HCT116 (cell line): ENCODE results near the gene FAM50B. TPM values are rescaled to one million over a fixed set of nuclear protein-coding genes. Genes with fewer than 3 reads are reported as not detected.

Experiments
- ATAC-seq: fragments of 200-7000 bp; cut with Tn5 transposase; 2 replicates; pipeline ENCODE4 v1.9.1; 2020; ENCODE audit warnings: mild to moderate bottlenecking, moderate library complexity
- BruUV-seq: library from RNA; stranded (reverse); fragments of 400-500 nt; replicated peaks from 2 replicates; lab custom pipeline; 2021; lab: Mats Ljungman, UMichigan
- CTCF ChIA-PET: fragments of 300-600 bp; sonication (Branson Sonifier 250); formaldehyde crosslinking; loops from one replicate; lab custom pipeline; 2021; ENCODE audit warnings: antibody characterized with exemption; lab: Charles Lee
- POLR2A ChIA-PET: fragments of 300-600, 350-600 bp; sonication (Branson Sonifier 250); formaldehyde crosslinking; loops from one replicate; lab custom pipeline; 2021; ENCODE audit warnings: antibody characterized with exemption; lab: Charles Lee
- RAD21 ChIA-PET, 2 experiments: fragments of 300-600 bp; sonication (Branson Sonifier 250); formaldehyde crosslinking; loops; one replicate each; lab custom pipeline; 2023; ENCODE audit warnings: low total read pairs in 2 of 2; ENCODE audit not compliant: uncharacterized antibody in 2 of 2, unreplicated experiment in 2 of 2, low non-redundant PET in 1 of 2; lab: Charles Lee
- DNase-seq: peaks from one replicate; pipeline ENCODE4 v3.0.0-alpha.2; 2010; ENCODE audit warnings: low read depth, low spot score
- H2AFZ ChIP-seq: fragments of 200-600 bp; shearing (Covaris generic), sonication (generic); 2 replicates; pipeline ENCODE4 v1.6.1; 2017; ENCODE audit warnings: low read depth, mixed run types, mixed read lengths, antibody characterized with exemption, low read length; ENCODE audit not compliant: poor library complexity, severe bottlenecking
- H3K27ac ChIP-seq: 2 replicates; pipeline ENCODE4 v1.5.1; 2012; ENCODE audit warnings: low read depth, low read length
- H3K27me3 ChIP-seq: fragments of 200-600 bp; sonication (generic); 2 replicates; pipeline ENCODE4 v1.6.1; 2016; ENCODE audit warnings: mixed run types, low read length, mixed read lengths; ENCODE audit not compliant: insufficient read depth
- H3K36me3 ChIP-seq, 2 experiments: fragments of 200-500 bp in 1 of 2; fragments of 200-600 bp in 1 of 2; sonication (Bioruptor generic) in 1 of 2; sonication (generic) in 1 of 2; 2 replicates each; pipeline versions ENCODE4 v1.5.1 to v1.6.1; 2014 to 2016; ENCODE audit warnings: low read length in 2 of 2, inconsistent platforms in 1 of 2, mixed read lengths in 1 of 2, mixed run types in 1 of 2; ENCODE audit not compliant: insufficient read depth in 2 of 2, control insufficient read depth in 1 of 2
- H3K4me1 ChIP-seq, 2 experiments: fragments of 200-600 bp in 1 of 2; sonication (generic) in 1 of 2; 2 replicates each; pipeline versions ENCODE4 v1.5.1 to v1.6.1; 2012 to 2017; ENCODE audit warnings: low read length in 2 of 2, inconsistent platforms in 1 of 2, mild to moderate bottlenecking in 1 of 2, mixed read lengths in 1 of 2, mixed run types in 1 of 2, moderate library complexity in 1 of 2; ENCODE audit not compliant: insufficient read depth in 2 of 2, control insufficient read depth in 1 of 2
- H3K4me2 ChIP-seq: fragments of 200-600 bp; sonication (generic); 2 replicates; pipeline ENCODE4 v1.6.1; 2017; ENCODE audit warnings: mixed run types, low read length, mixed read lengths
- H3K4me3 ChIP-seq, 2 experiments: fragments of 200-600 bp in 1 of 2; sonication (generic) in 1 of 2; replicated peaks in 1 of 2; 2 replicates each; pipeline ENCODE4 v1.5.1; 2011 to 2016; ENCODE audit warnings: low read length in 2 of 2, control low read depth in 1 of 2, low read depth in 1 of 2, mild to moderate bottlenecking in 1 of 2, mixed read lengths in 1 of 2, mixed run types in 1 of 2
- H3K79me2 ChIP-seq: fragments of 200-600 bp; sonication (generic); 2 replicates; pipeline ENCODE4 v1.6.1; 2017; ENCODE audit warnings: mild to moderate bottlenecking, mixed run types, low read length, moderate library complexity, mixed read lengths; ENCODE audit not compliant: insufficient read depth
- H3K9ac ChIP-seq: fragments of 200-600 bp; sonication (generic); 2 replicates; pipeline ENCODE4 v1.6.1; 2016; ENCODE audit warnings: low read length, mixed read lengths
- H3K9me2 ChIP-seq: fragments of 200-600 bp; sonication (generic), shearing (Covaris generic); 2 replicates; pipeline ENCODE4 v1.6.1; 2017; ENCODE audit warnings: mixed run types, mild to moderate bottlenecking, moderate library complexity; ENCODE audit not compliant: insufficient read depth
- H3K9me3 ChIP-seq, 2 experiments: fragments of 200-500 bp in 1 of 2; fragments of 200-600 bp in 1 of 2; sonication (Bioruptor generic) in 1 of 2; sonication (generic) in 1 of 2; 2 replicates each; pipeline ENCODE4 v1.6.1; 2014 to 2017; ENCODE audit warnings: low read length in 2 of 2, mixed read lengths in 2 of 2, inconsistent platforms in 1 of 2, low read depth in 1 of 2, mild to moderate bottlenecking in 1 of 2, mixed run types in 1 of 2, moderate library complexity in 1 of 2; ENCODE audit not compliant: control insufficient read depth in 1 of 2, insufficient read depth in 1 of 2
- H4K20me1 ChIP-seq: fragments of 200-600 bp; sonication (generic), shearing (Covaris generic); 2 replicates; pipeline ENCODE4 v1.6.1; 2017; ENCODE audit warnings: mixed run types, mild to moderate bottlenecking, moderate library complexity; ENCODE audit not compliant: insufficient read depth
- CBX3 ChIP-seq: IDR thresholded peaks from 2 replicates; pipeline ENCODE4 v1.6.1; 2012; ENCODE audit warnings: low read depth
- CEBPB ChIP-seq: IDR thresholded peaks from 2 replicates; pipeline ENCODE4 v1.6.1; 2012; ENCODE audit warnings: low read depth
- EGR1 ChIP-seq: IDR thresholded peaks from 2 replicates; pipeline ENCODE4 v1.6.1; 2012; ENCODE audit warnings: low read depth
- ELF1 ChIP-seq: IDR thresholded peaks from 2 replicates; pipeline ENCODE4 v1.6.1; 2012; ENCODE audit warnings: low read depth, borderline replicate concordance
- EZH2 ChIP-seq: fragments of 200-600 bp; sonication (generic); IDR thresholded peaks from 2 replicates; pipeline ENCODE4 v1.6.1; 2017; ENCODE audit warnings: antibody characterized with exemption, mixed run types
- FOSL1 ChIP-seq: IDR thresholded peaks from 2 replicates; pipeline ENCODE4 v1.6.1; 2012; ENCODE audit warnings: low read depth
- JUND ChIP-seq: IDR thresholded peaks from 2 replicates; pipeline ENCODE4 v1.6.1; 2012
- SIN3A ChIP-seq: IDR thresholded peaks from 2 replicates; pipeline ENCODE4 v1.6.1; 2012; ENCODE audit warnings: low read depth
- SP1 ChIP-seq: IDR thresholded peaks from 2 replicates; pipeline ENCODE4 v1.6.1; 2012; ENCODE audit warnings: low read depth
- SRF ChIP-seq: IDR thresholded peaks from 2 replicates; pipeline ENCODE4 v1.6.1; 2012; ENCODE audit warnings: low read depth
- TCF7L2 ChIP-seq: IDR thresholded peaks from 2 replicates; pipeline ENCODE4 v1.7.0; 2011; ENCODE audit warnings: borderline replicate concordance, inconsistent platforms; ENCODE audit not compliant: insufficient read depth, insufficient read length; ENCODE audit errors: extremely low read depth
- YY1 ChIP-seq: IDR thresholded peaks from 2 replicates; pipeline ENCODE4 v1.6.1; 2011; ENCODE audit warnings: low read length, low read depth, moderate library complexity, mild to moderate bottlenecking; ENCODE audit not compliant: insufficient replicate concordance; ENCODE audit errors: extremely low read depth
- ZFX ChIP-seq: fragments of 450-650 bp; IDR thresholded peaks from 2 replicates; pipeline ENCODE4 v1.6.1; 2017
- intact Hi-C: fragments of 100-400 bp; cut with micrococcal nuclease; formaldehyde crosslinking; loops from 2 replicates; pipeline ENCODE4 v1.10.0; 2022
- total RNA-seq: library from RNA; stranded (reverse); gene quantifications from one replicate; pipeline ENCODE4 v1.2.1, GENCODE V29; 2021; ENCODE audit not compliant: unreplicated experiment
- TF ChIP-seq, protein P1 (sequence below), 3 experiments: fragments of 200-600 bp in 1 of 3; sonication (generic) in 1 of 3; IDR thresholded peaks in 2 of 3; conservative IDR thresholded peaks in 1 of 3; 2 replicates each; pipeline ENCODE4 v1.5.1; 2012 to 2017; ENCODE audit warnings: low read depth in 2 of 3, low read length in 2 of 3, antibody characterized with exemption in 1 of 3, borderline replicate concordance in 1 of 3, control low read depth in 1 of 3, mild to moderate bottlenecking in 1 of 3, mixed read lengths in 1 of 3, mixed run types in 1 of 3, moderate library complexity in 1 of 3; ENCODE audit not compliant: insufficient read depth in 1 of 3
- TF ChIP-seq, protein P2 (sequence below): IDR thresholded peaks from 2 replicates; pipeline ENCODE4 v1.6.1; 2011; ENCODE audit warnings: mild to moderate bottlenecking, low read length, moderate library complexity; ENCODE audit not compliant: insufficient replicate concordance; ENCODE audit errors: extremely low read depth
- TF ChIP-seq, protein P3 (sequence below): IDR thresholded peaks from 2 replicates; pipeline ENCODE4 v1.6.1; 2012
- TF ChIP-seq, protein P4 (sequence below): IDR thresholded peaks from 2 replicates; pipeline ENCODE4 v1.6.1; 2012; ENCODE audit warnings: low read depth

The FAM50B gene
- total RNA-seq, 1 experiment from 2014 or later, result 0.86 TPM

DNA sequence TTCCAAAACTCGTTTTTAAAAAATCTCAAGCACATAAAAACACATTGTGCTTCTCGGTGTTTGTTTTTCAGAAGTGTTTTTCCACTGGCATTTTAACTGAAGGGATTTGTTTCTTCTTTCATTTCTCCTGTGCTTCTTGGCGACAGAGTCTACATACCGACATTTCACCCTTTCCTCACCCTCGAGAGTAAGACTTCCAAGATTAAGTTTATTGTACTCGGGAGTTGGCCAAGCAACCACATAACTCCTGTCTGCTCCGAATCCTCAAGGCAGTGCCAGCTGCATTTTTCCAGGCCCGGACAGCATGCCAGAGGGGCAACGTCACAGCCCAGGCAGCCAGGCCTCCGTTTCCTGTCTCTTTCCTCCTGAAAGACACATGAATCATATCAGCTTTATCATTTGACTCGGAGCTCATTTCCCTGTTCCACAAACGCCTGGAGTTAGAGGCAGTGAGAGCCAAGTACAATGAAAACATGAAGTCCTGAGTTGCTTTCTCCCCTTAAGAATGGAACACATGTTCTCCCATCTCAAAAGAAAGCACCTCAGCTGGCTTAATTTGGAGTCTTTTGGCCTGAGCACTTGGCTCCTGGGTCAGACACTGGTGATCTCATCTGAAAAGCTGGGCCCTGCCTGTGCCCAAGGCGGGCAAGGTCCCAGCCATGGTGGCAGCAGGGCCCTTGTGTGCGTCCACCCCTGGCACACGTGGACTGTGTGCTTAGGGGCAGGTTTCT lies 23.2 kb upstream of the FAM50B start (continued):
- peak; percentile 95 for TF ChIP-seq CBX3
- peak; percentile 41; the same call in 1 of the 2 replicates for TF ChIP-seq SRF
- no peak for TF ChIP-seq EGR1
- TF ChIP-seq YY1, result peak; percentile 15
- TF ChIP-seq JUND, result peak; percentile 95
- TF ChIP-seq EZH2, result no peak

DNA sequence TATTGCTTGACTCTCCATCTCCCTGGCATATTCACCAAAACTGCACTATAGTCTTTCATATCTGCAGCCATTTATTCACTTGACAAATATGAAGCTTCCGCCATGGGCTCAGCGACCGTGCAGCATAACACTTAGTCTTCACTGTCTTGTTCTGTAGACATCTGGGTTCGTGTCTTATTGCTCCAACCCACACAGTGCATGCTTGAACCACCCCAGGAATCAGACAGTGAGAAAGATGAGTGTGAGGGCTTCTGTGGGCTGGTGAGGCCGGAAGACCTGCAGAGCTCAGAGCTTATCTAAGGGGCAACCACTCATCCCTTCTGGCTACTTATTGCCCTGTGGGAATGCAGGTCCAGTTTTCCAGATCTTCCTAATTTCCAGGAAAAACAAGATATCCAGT lies 19.9 kb upstream of the FAM50B start:
- Histone ChIP-seq H3K4me3 (no peak overlapping the region), H3K9ac (no peak overlapping the region), H3K36me3 (no peaks in the 10 kb centered on the region), H2AFZ (no peak overlapping the region), H3K4me2 (no peak overlapping the region), H3K27ac (no peak overlapping the region), H3K9me2 (no peaks in the 10 kb centered on the region; the same call in 1 of the 2 replicates), H3K79me2 (no peaks in the 10 kb centered on the region), H4K20me1 (no peaks in the 10 kb centered on the region), H3K4me1 (peaks cover 15 to 24% of the 10 kb centered on the region in 2 experiments), H3K9me3 (no peaks in the 10 kb centered on the region), H3K27me3 (no peaks in the 10 kb centered on the region)
- ChIA-PET RAD21 (no interaction called here), POLR2A (no interaction called here), CTCF (no interaction called here)
- ATAC-seq, result no peak
- intact Hi-C loops, result no loop called here
- TF ChIP-seq SIN3A, result no peak
- TF ChIP-seq EZH2, result no peak
- TF ChIP-seq ZFX, result no peak
- no peak for TF ChIP-seq FOSL1
- no peak for TF ChIP-seq TCF7L2
- TF ChIP-seq SP1, result no peak
- TF ChIP-seq SRF, result no peak
- TF ChIP-seq, protein P1, sequence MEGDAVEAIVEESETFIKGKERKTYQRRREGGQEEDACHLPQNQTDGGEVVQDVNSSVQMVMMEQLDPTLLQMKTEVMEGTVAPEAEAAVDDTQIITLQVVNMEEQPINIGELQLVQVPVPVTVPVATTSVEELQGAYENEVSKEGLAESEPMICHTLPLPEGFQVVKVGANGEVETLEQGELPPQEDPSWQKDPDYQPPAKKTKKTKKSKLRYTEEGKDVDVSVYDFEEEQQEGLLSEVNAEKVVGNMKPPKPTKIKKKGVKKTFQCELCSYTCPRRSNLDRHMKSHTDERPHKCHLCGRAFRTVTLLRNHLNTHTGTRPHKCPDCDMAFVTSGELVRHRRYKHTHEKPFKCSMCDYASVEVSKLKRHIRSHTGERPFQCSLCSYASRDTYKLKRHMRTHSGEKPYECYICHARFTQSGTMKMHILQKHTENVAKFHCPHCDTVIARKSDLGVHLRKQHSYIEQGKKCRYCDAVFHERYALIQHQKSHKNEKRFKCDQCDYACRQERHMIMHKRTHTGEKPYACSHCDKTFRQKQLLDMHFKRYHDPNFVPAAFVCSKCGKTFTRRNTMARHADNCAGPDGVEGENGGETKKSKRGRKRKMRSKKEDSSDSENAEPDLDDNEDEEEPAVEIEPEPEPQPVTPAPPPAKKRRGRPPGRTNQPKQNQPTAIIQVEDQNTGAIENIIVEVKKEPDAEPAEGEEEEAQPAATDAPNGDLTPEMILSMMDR (IDR thresholded peaks at IDR 0.05 in 2 of 3, conservative IDR thresholded peaks at IDR 0.05 in 1 of 3; ENCODE audit: borderline replicate concordance in 1 of 3, insufficient read depth in 1 of 3, low read depth in 2 of 3, low read length in 2 of 3), result no peak
- no peak for TF ChIP-seq CEBPB
- TF ChIP-seq, protein P2, sequence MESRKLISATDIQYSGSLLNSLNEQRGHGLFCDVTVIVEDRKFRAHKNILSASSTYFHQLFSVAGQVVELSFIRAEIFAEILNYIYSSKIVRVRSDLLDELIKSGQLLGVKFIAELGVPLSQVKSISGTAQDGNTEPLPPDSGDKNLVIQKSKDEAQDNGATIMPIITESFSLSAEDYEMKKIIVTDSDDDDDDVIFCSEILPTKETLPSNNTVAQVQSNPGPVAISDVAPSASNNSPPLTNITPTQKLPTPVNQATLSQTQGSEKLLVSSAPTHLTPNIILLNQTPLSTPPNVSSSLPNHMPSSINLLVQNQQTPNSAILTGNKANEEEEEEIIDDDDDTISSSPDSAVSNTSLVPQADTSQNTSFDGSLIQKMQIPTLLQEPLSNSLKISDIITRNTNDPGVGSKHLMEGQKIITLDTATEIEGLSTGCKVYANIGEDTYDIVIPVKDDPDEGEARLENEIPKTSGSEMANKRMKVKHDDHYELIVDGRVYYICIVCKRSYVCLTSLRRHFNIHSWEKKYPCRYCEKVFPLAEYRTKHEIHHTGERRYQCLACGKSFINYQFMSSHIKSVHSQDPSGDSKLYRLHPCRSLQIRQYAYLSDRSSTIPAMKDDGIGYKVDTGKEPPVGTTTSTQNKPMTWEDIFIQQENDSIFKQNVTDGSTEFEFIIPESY, result no peak
- TF ChIP-seq, protein P3, sequence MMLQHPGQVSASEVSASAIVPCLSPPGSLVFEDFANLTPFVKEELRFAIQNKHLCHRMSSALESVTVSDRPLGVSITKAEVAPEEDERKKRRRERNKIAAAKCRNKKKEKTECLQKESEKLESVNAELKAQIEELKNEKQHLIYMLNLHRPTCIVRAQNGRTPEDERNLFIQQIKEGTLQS, result no peak
- no peak for TF ChIP-seq ELF1
- TF ChIP-seq CBX3, result no peak
- TF ChIP-seq, protein P4, sequence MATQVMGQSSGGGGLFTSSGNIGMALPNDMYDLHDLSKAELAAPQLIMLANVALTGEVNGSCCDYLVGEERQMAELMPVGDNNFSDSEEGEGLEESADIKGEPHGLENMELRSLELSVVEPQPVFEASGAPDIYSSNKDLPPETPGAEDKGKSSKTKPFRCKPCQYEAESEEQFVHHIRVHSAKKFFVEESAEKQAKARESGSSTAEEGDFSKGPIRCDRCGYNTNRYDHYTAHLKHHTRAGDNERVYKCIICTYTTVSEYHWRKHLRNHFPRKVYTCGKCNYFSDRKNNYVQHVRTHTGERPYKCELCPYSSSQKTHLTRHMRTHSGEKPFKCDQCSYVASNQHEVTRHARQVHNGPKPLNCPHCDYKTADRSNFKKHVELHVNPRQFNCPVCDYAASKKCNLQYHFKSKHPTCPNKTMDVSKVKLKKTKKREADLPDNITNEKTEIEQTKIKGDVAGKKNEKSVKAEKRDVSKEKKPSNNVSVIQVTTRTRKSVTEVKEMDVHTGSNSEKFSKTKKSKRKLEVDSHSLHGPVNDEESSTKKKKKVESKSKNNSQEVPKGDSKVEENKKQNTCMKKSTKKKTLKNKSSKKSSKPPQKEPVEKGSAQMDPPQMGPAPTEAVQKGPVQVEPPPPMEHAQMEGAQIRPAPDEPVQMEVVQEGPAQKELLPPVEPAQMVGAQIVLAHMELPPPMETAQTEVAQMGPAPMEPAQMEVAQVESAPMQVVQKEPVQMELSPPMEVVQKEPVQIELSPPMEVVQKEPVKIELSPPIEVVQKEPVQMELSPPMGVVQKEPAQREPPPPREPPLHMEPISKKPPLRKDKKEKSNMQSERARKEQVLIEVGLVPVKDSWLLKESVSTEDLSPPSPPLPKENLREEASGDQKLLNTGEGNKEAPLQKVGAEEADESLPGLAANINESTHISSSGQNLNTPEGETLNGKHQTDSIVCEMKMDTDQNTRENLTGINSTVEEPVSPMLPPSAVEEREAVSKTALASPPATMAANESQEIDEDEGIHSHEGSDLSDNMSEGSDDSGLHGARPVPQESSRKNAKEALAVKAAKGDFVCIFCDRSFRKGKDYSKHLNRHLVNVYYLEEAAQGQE, result no peak
- no TSS peak for BruUV-seq
- no peak for DNase-seq
